Measurements from ENCODE around the gene ARL6.

- TF ChIP-seq CTCF (IDR thresholded peaks at IDR 0.05) (no peak), POLR2AphosphoS5 (IDR thresholded peaks at IDR 0.05) (no peak), EP300 (IDR thresholded peaks at IDR 0.05) (no peak)
These were observed 63.3 kb downstream of the ARL6 start for GRCh38 chr3:97827741-97828471.
